Endothelial cell of umbilical vein (primary cell): Measurements from ENCODE around the gene PRDM2. TPM values are rescaled to one million over a fixed set of nuclear protein-coding genes. Genes with fewer than 3 reads are reported as not detected.

Experiments
- BruUV-seq: library from RNA; stranded (reverse); fragments of 400-500 nt; replicated peaks from 2 replicates; lab custom pipeline; 2021; lab: Mats Ljungman, UMichigan
- CTCF ChIA-PET: fragments of 300-600, 350-600 bp; sonication (Branson Sonifier 250); formaldehyde crosslinking; loops from one replicate; lab custom pipeline; 2021; ENCODE audit warnings: antibody characterized with exemption, inconsistent platforms; lab: Charles Lee
- POLR2A ChIA-PET: fragments of 300-600, 350-600 bp; sonication (Branson Sonifier 250); formaldehyde crosslinking; loops from one replicate; lab custom pipeline; 2021; ENCODE audit warnings: antibody characterized with exemption, inconsistent platforms; lab: Charles Lee
- DNase-seq: peaks from one replicate; pipeline ENCODE4 v3.0.0-alpha.2; 2011; ENCODE audit warnings: low read depth, low spot score
- FAIRE-seq: peaks from 2 replicates; lab custom pipeline; 2011; peaks lifted over from hg19 to GRCh38; lab: Jason Lieb, UNC
- H2AFZ ChIP-seq: 2 replicates; pipeline ENCODE4 v1.6.0; 2012; ENCODE audit warnings: low read depth, low read length, control low read depth, inconsistent platforms
- H3K27ac ChIP-seq: 2 replicates; pipeline ENCODE4 v1.5.1; 2011; ENCODE audit warnings: low read depth, mild to moderate bottlenecking, control low read depth, low read length, moderate library complexity; ENCODE audit not compliant: insufficient read depth
- H3K27me3 ChIP-seq, 2 experiments: 2 replicates each; pipeline versions ENCODE4 v1.6.0 to v1.6.1; 2011; ENCODE audit warnings: low read length in 2 of 2, mixed read lengths in 1 of 2; ENCODE audit not compliant: control insufficient read depth in 2 of 2, insufficient read depth in 2 of 2
- H3K36me3 ChIP-seq, 2 experiments: 2 replicates in 1 of 2; 3 replicates in 1 of 2; pipeline ENCODE4 v1.5.1; 2011; ENCODE audit warnings: low read length in 2 of 2, mild to moderate bottlenecking in 1 of 2, moderate library complexity in 1 of 2; ENCODE audit not compliant: control insufficient read depth in 2 of 2, insufficient read depth in 2 of 2; ENCODE audit errors: extremely low read depth in 1 of 2
- H3K4me1 ChIP-seq: 3 replicates; pipeline ENCODE4 v1.5.1; 2011; ENCODE audit warnings: mild to moderate bottlenecking, low read length; ENCODE audit not compliant: control insufficient read depth, insufficient read depth; ENCODE audit errors: extremely low read depth
- H3K4me2 ChIP-seq: 2 replicates; pipeline ENCODE4 v1.6.1; 2011; ENCODE audit warnings: low read length, control low read depth, mixed read lengths; ENCODE audit not compliant: insufficient read depth
- H3K4me3 ChIP-seq, 3 experiments: fragments of 200-600 bp in 1 of 3; sonication (generic), shearing (Covaris generic) in 1 of 3; replicated peaks in 1 of 3; 2 replicates each; pipeline ENCODE4 v1.5.1; 2011 to 2016; ENCODE audit warnings: control low read depth in 3 of 3, low read length in 3 of 3, mild to moderate bottlenecking in 2 of 3, inconsistent platforms in 1 of 3, low read depth in 1 of 3, moderate library complexity in 1 of 3; ENCODE audit not compliant: insufficient read depth in 1 of 3
- H3K79me2 ChIP-seq: 2 replicates; pipeline ENCODE4 v1.6.0; 2012; ENCODE audit warnings: low read length, inconsistent platforms; ENCODE audit not compliant: control insufficient read depth, insufficient read depth
- H3K9ac ChIP-seq: replicated peaks from 2 replicates; pipeline ENCODE3; 2011; ENCODE audit warnings: low read length, control low read depth; ENCODE audit not compliant: insufficient read depth; ENCODE audit errors: extremely low read depth
- H3K9me1 ChIP-seq: replicated peaks from 3 replicates; pipeline ENCODE4 v1.6.0; 2011; ENCODE audit warnings: mild to moderate bottlenecking, low read length; ENCODE audit not compliant: control insufficient read depth, insufficient read depth; ENCODE audit errors: extremely low read depth
- H3K9me3 ChIP-seq: replicated peaks from 2 replicates; pipeline ENCODE4 v1.5.1; 2012; ENCODE audit warnings: low read length, inconsistent platforms; ENCODE audit not compliant: control insufficient read depth, insufficient read depth
- H4K20me1 ChIP-seq: replicated peaks from 2 replicates; pipeline ENCODE3; 2011; ENCODE audit warnings: mild to moderate bottlenecking, low read length; ENCODE audit not compliant: control insufficient read depth, insufficient read depth; ENCODE audit errors: extremely low read depth
- CTCF ChIP-seq, 2 donors: IDR thresholded peaks; 1 replicate in 1 of 2; 2 replicates in 1 of 2; pipeline ENCODE4 v1.5.1; 2011; ENCODE audit warnings: low read length in 2 of 2, mild to moderate bottlenecking in 2 of 2, moderate library complexity in 2 of 2, control low read depth in 1 of 2, inconsistent platforms in 1 of 2, low read depth in 1 of 2; ENCODE audit not compliant: insufficient read depth in 1 of 2; ENCODE audit errors: extremely low read depth in 1 of 2
- EZH2 ChIP-seq: IDR thresholded peaks from 2 replicates; pipeline ENCODE4 v1.6.1; 2012; ENCODE audit warnings: borderline replicate concordance, low read depth, mild to moderate bottlenecking, moderate library complexity, low read length, inconsistent platforms; ENCODE audit not compliant: severe bottlenecking
- FOS ChIP-seq: IDR thresholded peaks from 2 replicates; pipeline ENCODE4 v1.6.1; 2011; ENCODE audit warnings: mild to moderate bottlenecking, low read length, moderate library complexity, borderline replicate concordance; ENCODE audit not compliant: insufficient read depth
- GATA2 ChIP-seq: IDR thresholded peaks from 2 replicates; pipeline ENCODE4 v1.7.0; 2011; ENCODE audit warnings: low read depth, mild to moderate bottlenecking, moderate library complexity, mixed read lengths, low read length; ENCODE audit not compliant: insufficient read length, insufficient read depth
- JUN ChIP-seq: IDR thresholded peaks from 2 replicates; pipeline ENCODE4 v1.6.1; 2011; ENCODE audit warnings: borderline replicate concordance, low read depth; ENCODE audit not compliant: insufficient read length, insufficient read depth
- MAX ChIP-seq: IDR thresholded peaks from 2 replicates; pipeline ENCODE4 v1.6.1; 2011; ENCODE audit not compliant: insufficient read depth, insufficient read length
- MYC ChIP-seq: IDR thresholded peaks from one replicate; pipeline ENCODE4 v1.6.1; 2011; ENCODE audit warnings: mild to moderate bottlenecking, low read depth, low read length
- POLR2A ChIP-seq: IDR thresholded peaks from 2 replicates; pipeline ENCODE4 v1.6.1; 2012; ENCODE audit warnings: low read depth, mild to moderate bottlenecking, control low read depth, low read length
- POLR2AphosphoS5 ChIP-seq: IDR thresholded peaks from 2 replicates; pipeline ENCODE4 v1.6.1; 2012; ENCODE audit warnings: low read depth, mild to moderate bottlenecking, control low read depth, low read length, moderate library complexity; ENCODE audit not compliant: insufficient read depth
- dilution Hi-C: fragments of 300-500 bp; cut with MboI; formaldehyde crosslinking; loops from one replicate; pipeline ENCODE4 v1.15.0; 2019; ENCODE audit warnings: low sequenced_read_pairs; ENCODE audit not compliant: extremely low pct_ligation_motif_present
- intact Hi-C: fragments of 100-400 bp; cut with micrococcal nuclease; formaldehyde crosslinking; loops from one replicate; pipeline ENCODE4 v1.10.0; 2022
- polyA plus RNA-seq, 4 experiments: library from polyadenylated mRNA; depleted of rRNA in 3 of 4; stranded (reverse) in 3 of 4; unstranded in 1 of 4; fragments of >200 nt; gene quantifications; 2 replicates each; pipeline versions ENCODE4 v1.2.1 to v1.2.3, GENCODE V29; 2011 to 2012; ENCODE audit warnings: missing spikeins in 1 of 4
- total RNA-seq: library from RNA; stranded (reverse); gene quantifications from 2 replicates; pipeline ENCODE4 v1.2.3, GENCODE V29; 2021

The PRDM2 gene
- total and polyA plus RNA-seq, 2 donors (not counting 3 experiments of a cell fraction or from before 2014, with no cell fraction given): 11.3 to 35.7 TPM

- H2AFZ ChIP-seq: no peak overlapping the region
- CTCF ChIA-PET: no interaction called here
- DNase-seq (no peak), FAIRE-seq (no peak)
- H3K9ac ChIP-seq: no peak overlapping the region
- no peaks in the 10 kb centered on the region for H4K20me1 ChIP-seq
- no peaks in the 10 kb centered on the region for H3K9me1 ChIP-seq
- H3K36me3 ChIP-seq: no peaks in the 10 kb centered on the region
- TF ChIP-seq EZH2 (no peak), POLR2A (no peak), GATA2 (no peak), POLR2AphosphoS5 (no peak), JUN (no peak), FOS (no peak), CTCF (IDR thresholded peaks at IDR 0.05; ENCODE audit: extremely low read depth in 1 of 2, insufficient read depth in 1 of 2, low read depth in 1 of 2, low read length in 2 of 2) (no peak), MYC (no peak), MAX (no peak)
- POLR2A ChIA-PET: no interaction called here
- no peaks in the 10 kb centered on the region for H3K27me3 ChIP-seq
- no TSS peak for BruUV-seq
- no peaks in the 10 kb centered on the region for H3K9me3 ChIP-seq
- H3K4me1 ChIP-seq: peaks cover 5% of the 10 kb centered on the region
- intact Hi-C loops: no loop called here
- H3K27ac ChIP-seq: no peak overlapping the region
- dilution Hi-C loops: no loop called here
- H3K4me2 ChIP-seq: no peak overlapping the region
- no peaks in the 10 kb centered on the region for H3K79me2 ChIP-seq
- H3K4me3 ChIP-seq: no peak overlapping the region
Measured at GRCh38 chr1:13731897-13732296, 31.9 kb downstream of the PRDM2 start.
